Ishikawa (cell line): Measurements from ENCODE around the gene CACNG4.

ENCODE experiments used
- CEBPB ChIP-seq: IDR thresholded peaks from 2 replicates; pipeline ENCODE4 v1.6.1; 2012
- CREB1 ChIP-seq: IDR thresholded peaks from 2 replicates; pipeline ENCODE4 v1.6.1; 2012; ENCODE audit warnings: low read depth
- EGR1 ChIP-seq: IDR thresholded peaks from 2 replicates; pipeline ENCODE4 v1.6.1; 2012
- EP300 ChIP-seq: IDR thresholded peaks from 2 replicates; pipeline ENCODE4 v1.6.1; 2012; ENCODE audit warnings: borderline replicate concordance
- FOXM1 ChIP-seq: IDR thresholded peaks from 2 replicates; pipeline ENCODE4 v1.6.1; 2012; ENCODE audit warnings: low read depth, borderline replicate concordance
- NFIC ChIP-seq: IDR thresholded peaks from 2 replicates; pipeline ENCODE4 v1.6.1; 2012
- RAD21 ChIP-seq: IDR thresholded peaks from 2 replicates; pipeline ENCODE4 v1.6.1; 2012; ENCODE audit warnings: low read depth
- TAF1 ChIP-seq: IDR thresholded peaks from 2 replicates; pipeline ENCODE4 v1.6.1; 2012; ENCODE audit warnings: low read depth, mild to moderate bottlenecking
- TCF12 ChIP-seq: IDR thresholded peaks from 2 replicates; pipeline ENCODE4 v1.6.1; 2012; ENCODE audit warnings: low read depth
- TEAD4 ChIP-seq: IDR thresholded peaks from 2 replicates; pipeline ENCODE4 v1.6.1; 2012
- YY1 ChIP-seq: IDR thresholded peaks from 2 replicates; pipeline ENCODE4 v1.6.1; 2012; ENCODE audit warnings: low read depth
- ZBTB7A ChIP-seq: IDR thresholded peaks from 2 replicates; pipeline ENCODE4 v1.6.1; 2012; ENCODE audit warnings: low read depth
- TF ChIP-seq, protein P1 (sequence below): IDR thresholded peaks from 2 replicates; pipeline ENCODE4 v1.6.1; 2012
- TF ChIP-seq, protein P2 (sequence below): IDR thresholded peaks from 2 replicates; pipeline ENCODE4 v1.6.1; 2012; ENCODE audit warnings: low read depth, mild to moderate bottlenecking
- TF ChIP-seq, protein P3 (sequence below): IDR thresholded peaks from 2 replicates; pipeline ENCODE4 v1.6.1; 2012

Gene CACNG4

DNA sequence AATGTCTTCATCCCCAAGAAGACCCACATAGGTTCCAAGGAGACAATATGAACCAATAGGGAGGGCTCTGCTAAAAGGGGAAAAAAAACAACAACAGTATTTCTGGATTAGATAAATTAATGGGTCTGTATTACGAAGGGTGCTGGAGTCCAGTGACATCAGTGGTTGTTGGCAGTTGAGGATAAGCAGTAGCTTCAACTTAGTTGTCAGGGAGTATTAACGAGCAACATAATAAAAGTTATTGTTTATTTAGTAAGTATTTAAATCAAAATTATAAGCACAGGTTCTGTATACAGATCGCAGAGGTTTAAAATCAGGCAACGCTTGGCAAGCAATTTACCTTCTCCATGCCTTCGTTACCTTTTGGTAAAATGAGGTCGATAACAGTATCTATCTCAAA, 7.6 kb upstream of the CACNG4 start:
- no peak for TF ChIP-seq TEAD4
- TF ChIP-seq NFIC: no peak
- no peak for TF ChIP-seq TCF12
- no peak for TF ChIP-seq TAF1
- no peak for TF ChIP-seq CEBPB
- no peak for TF ChIP-seq ZBTB7A

DNA sequence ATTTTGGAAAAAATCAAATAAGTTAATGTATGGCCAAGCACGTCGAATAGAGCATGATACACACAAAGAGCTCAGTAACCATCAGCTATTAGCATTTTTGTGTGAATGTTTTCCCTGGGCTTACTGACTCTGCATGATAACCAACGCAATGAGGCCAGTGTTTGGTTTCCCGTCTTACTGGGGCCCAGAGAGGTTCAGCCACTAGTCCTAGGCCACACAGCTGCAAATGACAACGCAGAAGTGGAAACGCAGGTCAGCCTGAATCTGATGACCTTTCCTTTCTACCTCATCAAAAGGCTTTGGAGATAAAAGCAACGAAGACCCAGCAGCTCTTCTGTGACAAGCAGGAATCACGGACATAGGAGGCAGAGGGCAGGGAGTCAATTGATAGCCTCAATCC, 7.2 kb upstream of the CACNG4 start:
- TF ChIP-seq, protein P1, sequence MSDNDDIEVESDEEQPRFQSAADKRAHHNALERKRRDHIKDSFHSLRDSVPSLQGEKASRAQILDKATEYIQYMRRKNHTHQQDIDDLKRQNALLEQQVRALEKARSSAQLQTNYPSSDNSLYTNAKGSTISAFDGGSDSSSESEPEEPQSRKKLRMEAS: no peak
- TF ChIP-seq TCF12 (no peak), EGR1 (no peak), FOXM1 (no peak), CREB1 (no peak), RAD21 (no peak), EP300 (no peak), CEBPB (no peak), TEAD4 (no peak), TAF1 (no peak), NFIC (no peak), ZBTB7A (no peak), YY1 (no peak)
- TF ChIP-seq, protein P2, sequence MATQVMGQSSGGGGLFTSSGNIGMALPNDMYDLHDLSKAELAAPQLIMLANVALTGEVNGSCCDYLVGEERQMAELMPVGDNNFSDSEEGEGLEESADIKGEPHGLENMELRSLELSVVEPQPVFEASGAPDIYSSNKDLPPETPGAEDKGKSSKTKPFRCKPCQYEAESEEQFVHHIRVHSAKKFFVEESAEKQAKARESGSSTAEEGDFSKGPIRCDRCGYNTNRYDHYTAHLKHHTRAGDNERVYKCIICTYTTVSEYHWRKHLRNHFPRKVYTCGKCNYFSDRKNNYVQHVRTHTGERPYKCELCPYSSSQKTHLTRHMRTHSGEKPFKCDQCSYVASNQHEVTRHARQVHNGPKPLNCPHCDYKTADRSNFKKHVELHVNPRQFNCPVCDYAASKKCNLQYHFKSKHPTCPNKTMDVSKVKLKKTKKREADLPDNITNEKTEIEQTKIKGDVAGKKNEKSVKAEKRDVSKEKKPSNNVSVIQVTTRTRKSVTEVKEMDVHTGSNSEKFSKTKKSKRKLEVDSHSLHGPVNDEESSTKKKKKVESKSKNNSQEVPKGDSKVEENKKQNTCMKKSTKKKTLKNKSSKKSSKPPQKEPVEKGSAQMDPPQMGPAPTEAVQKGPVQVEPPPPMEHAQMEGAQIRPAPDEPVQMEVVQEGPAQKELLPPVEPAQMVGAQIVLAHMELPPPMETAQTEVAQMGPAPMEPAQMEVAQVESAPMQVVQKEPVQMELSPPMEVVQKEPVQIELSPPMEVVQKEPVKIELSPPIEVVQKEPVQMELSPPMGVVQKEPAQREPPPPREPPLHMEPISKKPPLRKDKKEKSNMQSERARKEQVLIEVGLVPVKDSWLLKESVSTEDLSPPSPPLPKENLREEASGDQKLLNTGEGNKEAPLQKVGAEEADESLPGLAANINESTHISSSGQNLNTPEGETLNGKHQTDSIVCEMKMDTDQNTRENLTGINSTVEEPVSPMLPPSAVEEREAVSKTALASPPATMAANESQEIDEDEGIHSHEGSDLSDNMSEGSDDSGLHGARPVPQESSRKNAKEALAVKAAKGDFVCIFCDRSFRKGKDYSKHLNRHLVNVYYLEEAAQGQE: no peak
- TF ChIP-seq, protein P3, sequence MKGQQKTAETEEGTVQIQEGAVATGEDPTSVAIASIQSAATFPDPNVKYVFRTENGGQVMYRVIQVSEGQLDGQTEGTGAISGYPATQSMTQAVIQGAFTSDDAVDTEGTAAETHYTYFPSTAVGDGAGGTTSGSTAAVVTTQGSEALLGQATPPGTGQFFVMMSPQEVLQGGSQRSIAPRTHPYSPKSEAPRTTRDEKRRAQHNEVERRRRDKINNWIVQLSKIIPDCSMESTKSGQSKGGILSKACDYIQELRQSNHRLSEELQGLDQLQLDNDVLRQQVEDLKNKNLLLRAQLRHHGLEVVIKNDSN: no peak

DNA sequence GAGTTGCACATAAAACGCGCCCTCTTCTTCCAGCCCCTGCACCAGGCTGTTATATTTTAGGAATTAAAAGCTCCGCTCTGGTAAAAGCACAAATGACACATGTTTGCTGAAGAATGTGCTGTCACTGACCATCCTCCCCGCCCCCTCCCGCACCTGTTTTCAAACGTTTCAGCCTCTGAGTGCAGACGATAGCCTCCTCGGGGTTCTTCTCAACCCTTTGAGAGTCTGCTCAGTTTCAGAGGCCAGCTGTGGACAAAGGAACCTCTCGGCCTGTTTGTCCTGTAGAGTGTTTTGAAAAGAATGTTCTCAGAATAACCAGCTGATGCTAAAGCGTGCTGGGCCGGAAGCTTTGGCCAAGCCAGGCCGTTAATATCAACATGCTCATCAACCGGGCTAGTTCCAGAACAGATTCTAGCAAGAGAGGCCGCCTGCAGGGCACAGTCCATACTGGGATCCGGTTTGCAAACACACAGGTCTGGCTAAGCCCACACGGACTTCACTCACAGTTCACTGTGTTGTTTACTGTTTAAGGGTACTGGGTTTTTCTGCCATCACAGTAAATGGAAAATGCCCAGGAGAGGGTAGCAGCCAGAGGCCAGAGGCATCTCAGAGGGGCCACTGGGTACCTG, 6.4 kb upstream of the CACNG4 start:
- no peak for TF ChIP-seq FOXM1
- TF ChIP-seq CREB1: no peak
- TF ChIP-seq, protein P3: no peak
- TF ChIP-seq NFIC: no peak
- TF ChIP-seq EP300: no peak
- TF ChIP-seq, protein P1: no peak
- no peak for TF ChIP-seq CEBPB
- TF ChIP-seq ZBTB7A: no peak
- TF ChIP-seq EGR1: no peak
- no peak for TF ChIP-seq RAD21
- TF ChIP-seq TAF1: no peak
- no peak for TF ChIP-seq TEAD4
- no peak for TF ChIP-seq TCF12
- TF ChIP-seq, protein P2: no peak
- no peak for TF ChIP-seq YY1

DNA sequence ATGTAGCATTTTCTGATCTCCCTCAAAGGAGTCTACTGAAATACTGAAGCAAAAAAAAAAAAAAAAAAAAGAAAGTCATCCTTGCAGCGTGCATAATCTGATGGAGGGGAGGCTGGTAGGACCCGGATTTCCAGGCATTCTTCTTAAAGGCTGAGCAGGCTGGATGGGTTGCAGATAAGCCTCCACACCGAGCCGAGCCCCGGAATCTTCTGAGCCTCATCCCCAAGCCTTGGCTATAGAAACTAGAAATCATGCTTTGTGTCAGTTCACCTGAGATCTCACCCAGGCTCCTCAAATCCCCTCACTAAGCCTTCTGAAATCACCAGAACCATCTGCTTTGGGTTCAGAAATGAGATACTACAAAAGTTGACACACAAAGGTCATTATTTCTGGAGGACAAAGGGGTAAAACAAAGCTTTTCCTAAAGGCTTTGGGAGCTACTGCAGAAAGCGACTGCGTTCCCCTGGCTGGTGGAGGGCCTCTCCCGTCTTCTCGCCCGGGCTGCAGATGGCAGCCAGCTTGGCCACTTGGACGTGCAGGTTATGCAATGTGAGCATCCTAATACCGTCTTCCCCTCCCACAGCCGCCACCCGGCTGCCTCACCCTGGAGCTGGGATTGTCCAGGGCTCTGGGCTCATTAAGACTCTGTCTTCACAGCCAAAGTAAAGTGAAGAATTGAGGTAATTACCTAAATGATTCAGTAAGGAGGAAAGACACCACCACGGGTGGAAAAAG, 4.7 kb upstream of the CACNG4 start:
- TF ChIP-seq, protein P3: no peak
- TF ChIP-seq, protein P1: no peak
- TF ChIP-seq EP300 (no peak), FOXM1 (no peak), EGR1 (no peak), RAD21 (no peak)

DNA sequence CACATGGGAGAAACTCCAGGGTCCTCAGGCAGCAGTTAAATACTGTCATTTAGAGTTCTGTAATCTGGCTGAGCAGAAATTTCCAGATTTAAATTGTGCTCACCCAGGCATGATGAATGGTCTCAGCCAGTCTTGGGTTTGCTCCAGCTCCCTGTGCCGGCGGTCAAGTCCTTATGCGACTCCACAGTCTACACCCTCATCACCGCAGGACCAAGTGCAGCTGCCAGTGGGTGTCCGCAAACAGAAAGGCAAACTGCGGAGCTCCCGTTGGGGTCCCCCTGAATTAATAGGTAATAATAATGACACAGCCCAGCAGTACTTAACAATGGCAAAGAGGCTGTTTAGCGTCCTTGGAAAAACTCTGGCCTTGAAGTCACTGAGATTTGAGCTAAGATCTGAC, 3.9 kb upstream of the CACNG4 start:
- TF ChIP-seq NFIC (peak; percentile 86), RAD21 (no peak), TCF12 (peak; percentile 77), TEAD4 (peak; percentile 13; the same call in 1 of the 2 replicates)
- TF ChIP-seq, protein P1: peak; percentile 24; the same call in 1 of the 2 replicates
- TF ChIP-seq, protein P3: no peak
